OCI-M2 (cell line): ENCODE results near the gene COX19.
A peak's percentile ranks its signal among the peaks of the same experiment; 100 is the strongest.

Source experiments
- DNase-seq: peaks from one replicate; lab custom pipeline; 2025; ENCODE audit not compliant: unreplicated experiment; lab: John Stamatoyannopoulos, UW

Gene COX19

GRCh38 chr7:974820-975681, at the start of gene COX19:
Gene COX19 (minus strand): TSS chr7:975549. CDS start chr7:975509, 40 bp downstream.
- peak; percentile 39 for DNase-seq

GRCh38 chr7:1024331-1024841, 49.0 kb upstream of the COX19 start:
- no peak for DNase-seq

GRCh38 chr7:1022801-1023465, 47.6 kb upstream of the COX19 start:
- DNase-seq = no peak

- no peak for DNase-seq
Observed at GRCh38 chr7:1022356-1022755, 47.0 kb upstream of the COX19 start.

- no peak for DNase-seq
Observed at GRCh38 chr7:1021931-1022330, 46.6 kb upstream of the COX19 start.

- no peak for DNase-seq
Observed at GRCh38 chr7:1021366-1021765, 46.0 kb upstream of the COX19 start.

GRCh38 chr7:1020849-1021251, 45.5 kb upstream of the COX19 start:
- no peak for DNase-seq

GRCh38 chr7:1019789-1020610, 44.7 kb upstream of the COX19 start:
- DNase-seq = no peak

GRCh38 chr7:1019255-1019785, 44.0 kb upstream of the COX19 start:
- DNase-seq = no peak

GRCh38 chr7:1018334-1018695, 43.0 kb upstream of the COX19 start:
- DNase-seq = no peak

GRCh38 chr7:1017586-1018333, 42.4 kb upstream of the COX19 start:
- DNase-seq = no peak

GRCh38 chr7:1016577-1017531, 41.5 kb upstream of the COX19 start:
- DNase-seq = no peak

- no peak for DNase-seq
Observed at GRCh38 chr7:1015196-1016121, 40.1 kb upstream of the COX19 start.

- DNase-seq = no peak
Observed at GRCh38 chr7:1014681-1015080, 39.3 kb upstream of the COX19 start.

- DNase-seq = no peak
Observed at GRCh38 chr7:1013581-1013980, 38.2 kb upstream of the COX19 start.

GRCh38 chr7:1012716-1013095, 37.4 kb upstream of the COX19 start:
- no peak for DNase-seq

GRCh38 chr7:1012004-1012715, 36.8 kb upstream of the COX19 start:
- no peak for DNase-seq
